GM12892 (cell line): Measurements from ENCODE around the gene DHRS4.
"Not testable (repeated sequence)": the region's sequence is repeated elsewhere in the genome, so short reads cannot be mapped to it uniquely, and the experiment has no call there.

Source experiments
- POLR2A ChIP-seq: IDR thresholded peaks from 2 replicates; pipeline ENCODE4 v1.6.1; 2011; ENCODE audit warnings: low read depth, low read length, control low read depth
- POLR2AphosphoS5 ChIP-seq: IDR thresholded peaks from 2 replicates; pipeline ENCODE4 v1.6.1; 2011; ENCODE audit warnings: low read depth, low read length, control low read depth
- TAF1 ChIP-seq: IDR thresholded peaks from 2 replicates; pipeline ENCODE4 v1.6.1; 2011; ENCODE audit warnings: low read depth, mild to moderate bottlenecking, control low read depth, low read length, borderline replicate concordance

DNA sequence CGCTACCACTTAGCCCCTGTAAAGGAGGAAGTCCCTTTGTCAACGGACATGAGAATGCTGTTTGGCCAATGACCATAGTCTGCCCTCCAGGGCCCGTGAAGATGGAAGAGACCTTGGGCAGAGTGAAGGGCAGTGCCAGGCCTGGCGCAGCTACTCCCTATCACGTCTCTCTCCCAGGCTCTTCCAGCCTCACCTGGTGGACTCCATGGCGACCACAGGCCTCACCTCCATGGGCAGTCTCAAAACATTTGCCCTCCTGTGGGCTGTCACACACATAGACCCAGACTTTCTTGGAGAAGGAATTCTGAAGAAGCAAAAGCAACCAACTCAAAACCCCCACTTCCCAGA is 480 bp upstream of the DHRS4 start:
- TF ChIP-seq POLR2A, TAF1, POLR2AphosphoS5: not testable (repeated sequence)
